ENCODE results near the gene SPEN.

The SPEN gene

GRCh38 chr1:15852036-15852827 lies 4.7 kb downstream of the SPEN start:
- in situ Hi-C loops (cut with MboI; ENCODE audit: low sequenced_read_pairs): no loop called here

GRCh38 chr1:15852828-15853302 lies 5.4 kb downstream of the SPEN start:
- in situ Hi-C loops (cut with MboI; ENCODE audit: low sequenced_read_pairs): no loop called here

GRCh38 chr1:15856888-15857287 lies 9.4 kb downstream of the SPEN start:
- in situ Hi-C loops (cut with MboI; ENCODE audit: low sequenced_read_pairs): no loop called here

GRCh38 chr1:15858069-15858670 lies 10.7 kb downstream of the SPEN start:
- in situ Hi-C loops (cut with MboI; ENCODE audit: low sequenced_read_pairs): no loop called here

- in situ Hi-C loops (cut with MboI; ENCODE audit: low sequenced_read_pairs): no loop called here
Observed at GRCh38 chr1:15858672-15859372, 11.3 kb downstream of the SPEN start.

- in situ Hi-C loops (cut with MboI; ENCODE audit: low sequenced_read_pairs): no loop called here
Observed at GRCh38 chr1:15863156-15863901, 15.8 kb downstream of the SPEN start.

GRCh38 chr1:15866721-15867201 lies 19.3 kb downstream of the SPEN start:
- in situ Hi-C loops (cut with MboI; ENCODE audit: low sequenced_read_pairs): no loop called here

GRCh38 chr1:15867288-15867687 lies 19.8 kb downstream of the SPEN start:
- in situ Hi-C loops (cut with MboI; ENCODE audit: low sequenced_read_pairs): no loop called here

GRCh38 chr1:15869413-15869812 lies 21.9 kb downstream of the SPEN start:
- in situ Hi-C loops (cut with MboI; ENCODE audit: low sequenced_read_pairs): no loop called here

GRCh38 chr1:15870421-15870820 lies 22.9 kb downstream of the SPEN start:
- in situ Hi-C loops (cut with MboI; ENCODE audit: low sequenced_read_pairs): no loop called here

- in situ Hi-C loops (cut with MboI; ENCODE audit: low sequenced_read_pairs): no loop called here
Observed at GRCh38 chr1:15874471-15874870, 27.0 kb downstream of the SPEN start.

- in situ Hi-C loops (cut with MboI; ENCODE audit: low sequenced_read_pairs): no loop called here
Observed at GRCh38 chr1:15876357-15877055, 29.0 kb downstream of the SPEN start.

GRCh38 chr1:15881961-15882360 lies 34.5 kb downstream of the SPEN start:
- in situ Hi-C loops (cut with MboI; ENCODE audit: low sequenced_read_pairs): no loop called here

GRCh38 chr1:15882665-15883064 lies 35.2 kb downstream of the SPEN start:
- in situ Hi-C loops (cut with MboI; ENCODE audit: low sequenced_read_pairs): no loop called here

GRCh38 chr1:15883326-15883725 lies 35.8 kb downstream of the SPEN start:
- in situ Hi-C loops (cut with MboI; ENCODE audit: low sequenced_read_pairs): no loop called here

- in situ Hi-C loops (cut with MboI; ENCODE audit: low sequenced_read_pairs): no loop called here
Observed at GRCh38 chr1:15884477-15884876, 37.0 kb downstream of the SPEN start.

GRCh38 chr1:15885269-15885668 lies 37.8 kb downstream of the SPEN start:
- in situ Hi-C loops (cut with MboI; ENCODE audit: low sequenced_read_pairs): no loop called here

GRCh38 chr1:15885701-15886610 lies 38.4 kb downstream of the SPEN start:
- in situ Hi-C loops (cut with MboI; ENCODE audit: low sequenced_read_pairs): no loop called here

- in situ Hi-C loops (cut with MboI; ENCODE audit: low sequenced_read_pairs): no loop called here
Observed at GRCh38 chr1:15886611-15887167, 39.2 kb downstream of the SPEN start.
